Suprapubic skin (tissue), 4 donors: Measurements from ENCODE around the gene PLB1.

Experiments
- EP300 ChIP-seq: sonication (generic); formaldehyde crosslinking; IDR thresholded peaks from one replicate; pipeline ENCODE4 v1.6.1; 2017; ENCODE audit warnings: antibody characterized with exemption
- POLR2A ChIP-seq, 2 donors: fragments of 450-650 bp; IDR thresholded peaks; one replicate each; pipeline ENCODE4 v1.6.1; 2017; ENCODE audit warnings: antibody characterized with exemption in 2 of 2, mild to moderate bottlenecking in 2 of 2, moderate library complexity in 2 of 2
- POLR2AphosphoS5 ChIP-seq, 3 donors: sonication (generic); formaldehyde crosslinking; IDR thresholded peaks; one replicate each; pipeline ENCODE4 v1.6.1; 2017; ENCODE audit warnings: antibody characterized with exemption in 3 of 3
- TF ChIP-seq, protein P1 (sequence below), 2 donors: fragments of 200-600 bp in 1 of 2; fragments of 450-650 bp in 1 of 2; sonication (generic) in 1 of 2; IDR thresholded peaks; one replicate each; pipeline ENCODE4 v1.5.1; 2016 to 2019; ENCODE audit warnings: antibody characterized with exemption in 2 of 2, mild to moderate bottlenecking in 1 of 2, moderate library complexity in 1 of 2

DNA sequence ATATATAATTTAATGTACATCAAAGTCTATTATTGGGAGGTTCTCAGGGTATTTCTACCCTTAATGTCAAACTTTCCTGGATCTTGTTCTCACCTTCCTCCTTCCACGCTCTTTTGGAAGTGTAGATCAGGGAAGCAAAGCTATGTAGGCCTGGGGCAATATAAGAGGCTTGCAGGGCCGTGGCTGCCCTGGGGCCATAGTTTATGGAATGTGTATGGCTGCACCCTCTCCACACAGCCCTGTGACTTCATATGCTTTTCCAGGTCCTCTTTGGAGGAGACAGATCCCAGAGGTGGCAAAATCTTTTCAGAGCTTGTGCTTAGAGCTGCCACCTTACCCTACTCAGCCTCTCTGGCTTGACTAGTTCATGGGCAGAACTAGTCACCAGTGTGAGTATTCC is 82.9 kb downstream of the PLB1 start:
- TF ChIP-seq EP300 = no peak
- TF ChIP-seq, protein P1, sequence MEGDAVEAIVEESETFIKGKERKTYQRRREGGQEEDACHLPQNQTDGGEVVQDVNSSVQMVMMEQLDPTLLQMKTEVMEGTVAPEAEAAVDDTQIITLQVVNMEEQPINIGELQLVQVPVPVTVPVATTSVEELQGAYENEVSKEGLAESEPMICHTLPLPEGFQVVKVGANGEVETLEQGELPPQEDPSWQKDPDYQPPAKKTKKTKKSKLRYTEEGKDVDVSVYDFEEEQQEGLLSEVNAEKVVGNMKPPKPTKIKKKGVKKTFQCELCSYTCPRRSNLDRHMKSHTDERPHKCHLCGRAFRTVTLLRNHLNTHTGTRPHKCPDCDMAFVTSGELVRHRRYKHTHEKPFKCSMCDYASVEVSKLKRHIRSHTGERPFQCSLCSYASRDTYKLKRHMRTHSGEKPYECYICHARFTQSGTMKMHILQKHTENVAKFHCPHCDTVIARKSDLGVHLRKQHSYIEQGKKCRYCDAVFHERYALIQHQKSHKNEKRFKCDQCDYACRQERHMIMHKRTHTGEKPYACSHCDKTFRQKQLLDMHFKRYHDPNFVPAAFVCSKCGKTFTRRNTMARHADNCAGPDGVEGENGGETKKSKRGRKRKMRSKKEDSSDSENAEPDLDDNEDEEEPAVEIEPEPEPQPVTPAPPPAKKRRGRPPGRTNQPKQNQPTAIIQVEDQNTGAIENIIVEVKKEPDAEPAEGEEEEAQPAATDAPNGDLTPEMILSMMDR (IDR thresholded peaks at IDR 0.05) = no peak
- TF ChIP-seq POLR2A (IDR thresholded peaks at IDR 0.05) = no peak
- TF ChIP-seq POLR2AphosphoS5 (IDR thresholded peaks at IDR 0.05) = no peak
